Muscle of back (tissue), 11 donors: ENCODE data around the gene MPZL2. TPM values are rescaled to one million over a fixed set of nuclear protein-coding genes. Genes with fewer than 3 reads are reported as not detected.

Experiments used
- DNase-seq, 3 donors: peaks; one replicate each; pipeline versions ENCODE4 v3.0.0 to v3.0.0-alpha.2; 2013
- polyA plus RNA-seq, 10 donors: library from polyadenylated mRNA; unstranded; fragments of 120-200 nt; gene quantifications; one replicate each; pipeline ENCODE4 v1.2.1, GENCODE V29; 2013; ENCODE audit not compliant: insufficient read length in 10 of 10

MPZL2 gene
- polyA plus RNA-seq, 10 donors, result 0.71 to 9.6 (median 1.6) TPM

GRCh38 chr11:118243161-118243560 is 20.9 kb downstream of the MPZL2 start:
- DNase-seq, result no peak

GRCh38 chr11:118241764-118242098 is 22.4 kb downstream of the MPZL2 start:
- no peak for DNase-seq

- DNase-seq, result no peak
Measured at GRCh38 chr11:118240999-118241763, 22.9 kb downstream of the MPZL2 start.

GRCh38 chr11:118239509-118240205 is 24.4 kb downstream of the MPZL2 start:
- DNase-seq, result no peak

- DNase-seq, result no peak
Measured at GRCh38 chr11:118238929-118239328, 25.2 kb downstream of the MPZL2 start.

- DNase-seq, result no peak
Measured at GRCh38 chr11:118238421-118238820, 25.7 kb downstream of the MPZL2 start.

GRCh38 chr11:118236170-118236569 is 27.9 kb downstream of the MPZL2 start:
- no peak for DNase-seq

- no peak for DNase-seq
Measured at GRCh38 chr11:118234833-118235232, 29.3 kb downstream of the MPZL2 start.

- no peak for DNase-seq
Measured at GRCh38 chr11:118233850-118234249, 30.2 kb downstream of the MPZL2 start.

- DNase-seq, result no peak
Measured at GRCh38 chr11:118233377-118233776, 30.7 kb downstream of the MPZL2 start.

- no peak for DNase-seq
Measured at GRCh38 chr11:118232659-118233058, 31.4 kb downstream of the MPZL2 start.

GRCh38 chr11:118231461-118231860 is 32.6 kb downstream of the MPZL2 start:
- DNase-seq, result no peak

- no peak for DNase-seq
Measured at GRCh38 chr11:118230088-118230487, 34.0 kb downstream of the MPZL2 start.

- DNase-seq, result no peak
Measured at GRCh38 chr11:118229274-118229847, 34.7 kb downstream of the MPZL2 start.

GRCh38 chr11:118227865-118228785 is 36.0 kb downstream of the MPZL2 start:
- no peak for DNase-seq

GRCh38 chr11:118226781-118227180 is 37.3 kb downstream of the MPZL2 start:
- no peak for DNase-seq

GRCh38 chr11:118226296-118226695 is 37.8 kb downstream of the MPZL2 start:
- DNase-seq, result peak in 1 of 3 donors; percentile 18

GRCh38 chr11:118224511-118225188 is 39.4 kb downstream of the MPZL2 start, which contains the start of gene JAML:
Gene JAML, minus strand, starts transcription at chr11:118225011. Its CDS starts 10,145 bp downstream, at chr11:118214866.
- DNase-seq, result peak in 1 of 3 donors; percentile 17

- DNase-seq, result no peak
Measured at GRCh38 chr11:118223992-118224391, 40.1 kb downstream of the MPZL2 start.

GRCh38 chr11:118223570-118223969 is 40.5 kb downstream of the MPZL2 start:
- no peak for DNase-seq

- no peak for DNase-seq
Measured at GRCh38 chr11:118222437-118222836, 41.7 kb downstream of the MPZL2 start.
